Measurements from ENCODE around the gene ARNT2.

ARNT2 gene

DNA sequence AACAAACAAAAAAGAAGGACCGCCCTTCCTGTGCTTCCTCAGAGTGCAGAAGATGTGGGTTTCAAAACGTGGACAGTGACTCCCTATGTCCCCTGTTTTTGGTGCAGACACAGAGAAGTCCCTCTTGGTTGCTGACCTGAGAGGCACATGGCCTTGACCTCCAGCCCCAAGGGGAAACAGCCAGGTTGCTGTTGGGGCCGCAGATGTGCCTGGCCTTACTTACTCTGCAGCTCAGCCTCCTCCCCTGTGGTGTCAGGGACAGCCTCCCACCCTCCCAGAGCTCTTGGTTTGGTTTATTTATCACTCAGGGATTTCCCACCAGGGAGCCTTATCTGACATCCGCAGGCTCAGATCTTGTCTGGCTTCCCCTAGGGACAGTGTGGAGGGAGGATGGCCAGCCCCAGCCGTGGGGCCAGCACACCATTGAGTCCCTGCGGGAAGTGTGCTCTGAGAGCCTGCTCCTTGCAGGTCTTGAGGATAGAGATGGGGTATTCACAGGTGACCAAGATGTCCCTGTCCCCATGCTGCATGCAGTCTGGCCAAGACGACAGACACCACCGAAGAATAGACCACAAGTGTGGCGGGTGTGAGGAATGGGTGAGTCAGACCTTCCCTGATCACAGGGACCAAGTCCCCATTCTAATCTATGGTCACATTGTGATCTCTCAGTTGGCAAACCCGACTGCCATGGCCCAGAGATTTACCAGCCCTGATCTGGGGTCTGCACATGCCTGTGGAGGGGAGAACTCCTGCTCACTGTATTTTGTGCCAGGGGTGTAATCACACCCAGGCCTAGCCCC lies 156.6 kb downstream of the ARNT2 start:
- no peak for DNase-seq

DNA sequence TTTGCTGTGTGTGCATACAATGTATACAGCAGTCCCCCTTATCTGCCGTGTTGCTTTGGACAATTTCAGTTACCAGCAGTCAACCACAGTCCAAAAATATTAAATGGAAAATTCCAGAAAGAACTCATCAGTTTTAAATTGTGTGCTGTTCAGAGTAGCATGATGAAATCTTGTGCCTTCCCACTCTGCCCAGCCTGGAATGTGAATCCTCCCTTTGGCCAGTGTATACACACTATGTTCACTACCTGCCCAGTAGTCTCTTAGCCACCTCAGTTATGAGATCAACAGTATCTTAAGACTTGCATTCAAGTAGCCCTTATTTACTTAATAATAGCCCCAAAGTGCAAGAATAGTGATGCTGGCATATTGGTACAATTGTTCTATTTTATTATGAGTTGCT lies 157.3 kb downstream of the ARNT2 start:
- no peak for DNase-seq

DNA sequence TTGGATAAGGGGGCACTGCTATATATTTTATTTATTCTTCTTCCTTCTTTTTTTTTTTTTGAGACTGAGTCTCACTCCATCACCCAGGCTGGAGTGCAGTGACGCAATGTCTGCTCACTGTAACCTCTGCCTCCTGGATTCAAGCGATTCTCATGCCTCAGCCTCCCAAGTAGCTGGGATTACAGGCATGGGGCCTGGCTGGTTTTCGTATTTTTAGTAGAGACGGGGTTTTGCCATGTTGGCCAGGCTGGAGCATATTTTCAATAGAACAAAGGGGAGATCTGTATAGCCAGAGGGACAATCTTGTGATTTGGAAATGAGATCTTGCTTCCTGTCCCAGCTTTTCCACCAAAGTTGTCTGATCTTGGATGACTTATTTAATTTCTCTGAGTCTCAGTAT lies 157.9 kb downstream of the ARNT2 start:
- DNase-seq: no peak

DNA sequence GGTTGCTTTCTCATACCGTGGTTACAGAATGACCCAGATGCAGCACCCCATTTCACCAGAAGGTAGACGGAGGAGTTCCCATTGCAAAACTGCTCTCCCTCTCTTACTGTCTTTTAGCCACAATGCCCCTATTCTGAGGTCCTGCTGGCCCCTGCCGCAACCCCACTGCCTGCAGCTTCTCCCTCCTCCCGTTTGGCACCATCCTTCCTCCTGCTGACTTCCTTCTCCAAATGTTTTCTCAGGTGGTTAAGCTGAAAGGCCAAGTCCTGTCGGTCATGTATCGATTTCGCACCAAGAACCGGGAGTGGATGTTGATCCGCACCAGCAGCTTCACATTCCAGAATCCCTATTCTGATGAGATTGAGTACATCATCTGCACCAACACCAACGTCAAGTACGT lies 158.7 kb downstream of the ARNT2 start:
- no peak for DNase-seq

DNA sequence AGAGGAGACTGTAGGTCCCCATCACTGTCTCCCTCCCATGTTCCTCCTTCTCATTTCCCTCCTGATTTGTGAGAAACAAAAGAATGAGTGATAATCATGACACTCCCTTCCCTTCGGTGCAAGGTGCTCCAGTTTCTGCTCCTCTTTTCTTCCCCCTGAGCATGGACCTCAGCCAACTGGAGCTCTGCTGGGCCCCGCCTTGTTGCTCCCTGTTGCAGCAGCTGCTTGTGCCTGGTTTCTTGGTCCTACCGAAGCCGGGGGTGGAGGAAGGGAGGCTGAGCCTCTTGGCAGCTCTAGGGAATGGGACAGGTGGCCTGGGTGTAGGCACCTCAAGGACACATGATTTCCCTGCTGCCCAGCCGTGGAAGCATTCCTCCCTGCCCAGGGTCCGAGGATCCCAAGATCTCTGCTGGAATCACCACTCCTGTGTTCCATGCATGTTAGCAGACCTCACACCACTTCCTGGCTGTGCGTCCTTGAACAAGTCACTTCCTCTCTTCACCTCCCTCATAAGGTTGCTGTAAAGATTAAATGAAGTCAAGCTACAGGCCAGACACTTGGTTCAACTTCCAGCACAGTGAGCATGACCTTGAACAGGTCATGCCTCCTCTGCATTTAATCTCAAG lies 159.3 kb downstream of the ARNT2 start:
- DNase-seq: no peak

DNA sequence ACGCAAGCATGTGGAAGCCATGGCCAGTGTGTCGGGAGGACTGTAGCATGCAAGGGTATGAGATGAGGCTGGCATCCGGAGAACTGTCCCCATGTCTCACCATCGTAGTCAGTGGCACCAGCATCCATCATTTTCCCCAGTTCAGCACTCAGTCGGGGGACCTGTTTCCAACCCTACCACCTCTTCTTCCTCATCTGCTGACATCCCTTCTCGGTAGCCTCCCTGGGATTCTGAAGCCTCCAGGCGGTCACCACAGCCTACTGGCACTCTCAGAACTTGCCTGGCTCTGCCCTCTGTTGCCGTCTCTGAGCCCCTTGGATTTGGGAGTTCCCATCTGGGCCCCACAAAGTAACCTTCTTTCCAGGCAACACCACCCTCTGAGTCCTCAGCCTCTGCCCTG lies 159.9 kb downstream of the ARNT2 start:
- no peak for DNase-seq

DNA sequence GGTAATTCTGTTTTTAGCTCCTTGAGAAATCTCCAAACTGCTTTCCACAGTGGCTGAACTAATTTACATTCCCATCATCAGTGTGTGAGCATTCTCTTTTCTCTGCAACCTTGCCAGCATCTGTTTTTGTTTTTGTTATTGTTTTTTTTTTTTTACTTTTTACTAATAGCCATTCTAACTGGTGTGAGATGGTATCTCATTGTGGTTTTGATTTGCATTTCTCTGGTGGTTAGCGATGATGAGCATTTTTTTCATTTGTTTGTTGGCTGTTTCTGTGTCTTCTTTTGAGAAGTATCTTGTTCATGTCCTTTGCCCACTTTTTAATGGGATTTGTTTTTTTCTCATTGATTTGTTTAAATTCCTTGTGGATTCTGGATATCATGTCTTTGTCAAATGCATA lies 161.2 kb downstream of the ARNT2 start:
- DNase-seq: no peak

DNA sequence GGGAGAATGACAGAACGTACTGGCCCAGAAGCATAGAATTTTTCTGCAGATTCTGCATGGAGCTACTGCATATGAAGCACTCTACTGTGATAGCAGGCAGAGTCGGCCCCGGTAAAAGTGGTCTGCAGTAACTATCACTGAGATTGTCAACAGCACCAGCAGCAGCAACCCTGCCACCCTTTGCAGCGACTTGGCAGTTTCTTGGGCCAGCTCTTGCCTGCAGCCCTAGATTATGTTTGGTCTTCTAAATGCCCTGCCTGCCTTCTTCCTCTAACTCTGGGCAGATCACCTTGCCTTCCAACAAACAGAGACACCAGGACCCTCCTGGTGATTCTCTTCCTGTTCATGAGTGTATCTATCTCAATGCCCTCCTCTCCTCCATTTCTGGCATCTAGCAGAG lies 161.8 kb downstream of the ARNT2 start:
- DNase-seq: no peak

DNA sequence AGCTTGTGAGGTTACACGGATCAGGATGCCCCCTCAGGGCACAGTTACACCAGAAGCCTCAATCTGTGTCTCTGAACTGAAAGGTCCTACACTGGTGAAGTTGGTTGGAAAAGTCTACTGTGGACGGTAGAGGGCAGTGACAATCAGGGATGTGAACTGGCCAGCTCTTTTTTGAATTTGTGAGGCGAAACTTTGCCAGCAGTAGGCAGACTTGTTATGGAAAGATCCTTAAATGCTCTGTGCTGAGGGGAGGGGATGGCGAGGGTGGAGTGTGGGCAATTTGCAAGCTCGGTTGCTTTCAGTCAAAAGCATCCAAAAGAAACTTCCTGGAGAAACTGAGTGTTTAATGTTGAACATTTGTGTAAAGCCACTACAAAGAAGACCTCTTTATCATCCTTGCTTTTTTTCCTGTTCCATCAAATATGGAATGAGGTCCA lies 163.6 kb downstream of the ARNT2 start:
- no peak for DNase-seq

DNA sequence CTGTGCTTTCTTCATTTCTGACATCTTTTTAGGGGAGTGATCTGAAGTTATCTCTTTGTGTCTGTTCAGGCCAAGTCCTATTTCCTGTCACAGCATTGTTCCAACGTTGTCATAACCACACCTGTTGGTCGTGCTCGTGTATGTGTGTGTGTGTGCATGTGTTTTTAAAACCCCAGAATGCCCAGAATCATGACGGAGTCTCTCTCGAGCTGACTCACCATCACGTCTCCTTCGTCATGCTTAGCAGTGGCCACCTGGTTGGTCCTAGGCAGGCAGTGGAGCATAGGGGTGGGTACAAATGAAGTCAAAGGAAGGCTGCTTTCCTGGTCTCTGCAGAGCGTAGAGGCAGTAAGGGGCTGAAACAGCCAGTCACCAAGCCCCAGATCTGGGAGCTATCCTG lies 164.1 kb downstream of the ARNT2 start:
- DNase-seq: no peak

DNA sequence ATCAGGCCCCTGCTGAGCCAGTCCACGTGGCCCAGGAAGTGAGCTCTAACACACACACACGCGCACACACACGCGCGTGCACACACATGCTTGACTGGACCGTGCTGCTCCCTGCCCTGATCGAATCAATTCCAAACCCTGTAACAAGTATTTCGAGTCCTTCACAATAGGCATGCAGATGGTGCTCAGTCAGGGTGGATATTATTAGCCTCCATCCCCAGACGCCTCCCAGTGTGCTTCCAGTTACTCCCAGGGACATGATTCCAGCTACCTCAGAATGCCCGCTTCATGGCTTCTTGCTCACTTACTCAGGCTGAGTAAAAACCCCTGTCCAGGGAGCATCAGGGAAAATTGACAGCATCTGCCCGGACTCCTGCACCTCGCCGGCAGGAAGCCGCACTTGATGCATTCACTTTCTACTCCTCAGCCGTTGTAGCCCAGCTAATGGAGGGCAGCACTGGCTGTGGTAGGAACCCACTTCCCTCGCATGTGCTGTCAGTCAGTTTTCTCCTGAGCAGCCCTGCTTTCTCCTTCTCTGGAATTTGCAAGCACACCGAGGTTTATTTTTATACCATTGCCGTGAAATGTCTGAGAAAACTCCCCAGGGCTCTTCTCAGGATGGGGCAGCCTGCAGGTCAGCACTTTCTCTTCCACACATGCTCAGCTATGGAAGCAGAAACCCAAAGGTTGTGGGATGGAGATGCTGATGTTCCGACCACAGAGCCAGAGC lies 164.9 kb downstream of the ARNT2 start:
- no peak for DNase-seq

DNA sequence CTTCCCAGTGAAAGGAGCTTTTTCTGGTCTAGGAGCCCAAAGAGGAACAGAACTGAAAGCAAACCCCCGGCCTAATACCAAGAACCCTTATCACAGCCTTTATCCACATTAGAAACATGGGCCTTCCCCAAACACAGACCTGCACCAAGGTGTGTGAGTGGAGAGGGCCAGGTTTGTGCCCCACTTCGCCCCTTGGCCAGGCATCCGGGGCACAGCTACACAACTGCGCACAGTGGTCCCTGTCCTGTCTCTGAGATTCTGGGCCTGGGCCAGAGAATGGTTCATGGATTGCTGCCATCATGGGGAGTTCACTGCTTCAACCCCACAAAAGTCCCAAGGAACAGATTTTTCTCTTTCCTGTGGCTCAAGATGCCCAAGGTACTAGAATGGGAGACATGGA lies 165.5 kb downstream of the ARNT2 start:
- DNase-seq: no peak

DNA sequence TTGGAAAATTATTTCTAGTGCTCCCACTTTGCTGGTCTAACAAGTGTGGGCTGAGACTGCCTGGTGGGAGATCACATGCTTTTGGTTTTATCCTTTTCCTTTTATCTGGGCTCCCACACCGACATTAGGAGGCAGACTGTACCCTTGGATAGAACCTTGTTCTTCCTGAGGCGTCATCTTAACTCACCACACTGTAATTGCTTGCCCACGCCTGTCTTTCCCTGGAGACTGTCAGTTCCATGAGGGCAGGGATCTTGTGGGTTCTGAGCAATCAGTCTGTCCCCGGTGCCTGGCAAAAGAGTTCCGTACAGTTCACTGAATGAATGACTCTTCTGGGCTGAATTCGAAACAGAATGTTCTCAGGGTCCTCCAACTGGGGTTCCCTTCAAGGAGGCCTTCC lies 166.4 kb downstream of the ARNT2 start:
- no peak for DNase-seq

DNA sequence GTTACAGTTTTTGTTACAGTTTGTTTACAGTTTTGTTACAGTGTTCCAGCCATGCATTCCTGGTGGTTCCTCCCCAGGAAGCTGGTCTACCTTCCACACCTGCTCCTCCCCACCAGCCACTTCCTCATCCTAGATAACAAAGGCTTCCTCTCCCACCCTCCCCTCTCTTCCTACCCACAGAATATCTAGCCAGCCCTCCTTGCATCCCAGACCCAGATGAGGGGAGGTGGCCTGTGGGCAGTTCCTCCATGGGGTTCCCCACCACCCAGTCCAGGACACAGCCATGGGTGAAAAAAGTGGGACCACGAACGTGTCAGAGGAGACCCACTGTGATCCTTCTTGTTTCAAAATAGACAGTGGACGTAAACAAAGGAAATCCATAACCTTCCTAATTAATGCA lies 168.2 kb downstream of the ARNT2 start:
- no peak for DNase-seq

DNA sequence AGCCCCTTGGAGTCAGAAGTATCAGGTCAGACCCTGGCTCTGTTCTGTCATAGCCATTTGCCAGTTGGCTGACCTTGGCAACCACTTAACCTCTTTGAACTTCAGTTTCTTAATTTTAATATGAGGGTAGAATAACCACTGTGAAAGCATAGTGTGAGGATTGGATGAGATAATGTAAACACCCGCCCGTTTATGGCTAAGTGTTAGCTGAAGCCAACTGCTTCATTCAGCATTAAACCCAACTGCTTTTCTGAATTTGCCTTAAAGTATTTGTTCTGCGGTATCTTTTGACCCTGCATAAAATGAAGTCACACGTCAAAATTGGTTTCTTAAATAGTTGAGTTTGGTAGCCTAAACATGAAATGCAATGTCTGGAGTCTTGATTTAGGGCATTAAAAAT lies 169.4 kb downstream of the ARNT2 start:
- DNase-seq: no peak

DNA sequence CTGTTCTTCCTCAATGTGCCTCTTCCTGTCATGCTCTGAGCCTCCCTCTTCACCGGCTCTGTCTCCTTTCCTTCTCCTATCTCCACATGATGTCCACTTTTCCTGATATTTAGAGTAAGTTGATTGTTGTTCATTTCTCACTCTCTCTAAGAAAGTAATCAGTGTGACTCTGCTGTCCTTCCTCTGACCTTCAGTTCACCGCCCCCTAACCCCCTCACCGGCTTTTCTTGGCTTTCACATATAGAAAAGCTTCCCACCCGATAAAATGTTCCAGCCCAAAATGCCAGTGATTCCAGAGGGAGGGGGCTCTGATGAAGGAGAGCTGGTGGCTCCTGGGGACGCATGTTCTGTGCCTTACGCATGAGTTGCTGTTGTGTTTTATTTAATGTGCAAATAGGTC lies 170.4 kb downstream of the ARNT2 start:
- no peak for DNase-seq

DNA sequence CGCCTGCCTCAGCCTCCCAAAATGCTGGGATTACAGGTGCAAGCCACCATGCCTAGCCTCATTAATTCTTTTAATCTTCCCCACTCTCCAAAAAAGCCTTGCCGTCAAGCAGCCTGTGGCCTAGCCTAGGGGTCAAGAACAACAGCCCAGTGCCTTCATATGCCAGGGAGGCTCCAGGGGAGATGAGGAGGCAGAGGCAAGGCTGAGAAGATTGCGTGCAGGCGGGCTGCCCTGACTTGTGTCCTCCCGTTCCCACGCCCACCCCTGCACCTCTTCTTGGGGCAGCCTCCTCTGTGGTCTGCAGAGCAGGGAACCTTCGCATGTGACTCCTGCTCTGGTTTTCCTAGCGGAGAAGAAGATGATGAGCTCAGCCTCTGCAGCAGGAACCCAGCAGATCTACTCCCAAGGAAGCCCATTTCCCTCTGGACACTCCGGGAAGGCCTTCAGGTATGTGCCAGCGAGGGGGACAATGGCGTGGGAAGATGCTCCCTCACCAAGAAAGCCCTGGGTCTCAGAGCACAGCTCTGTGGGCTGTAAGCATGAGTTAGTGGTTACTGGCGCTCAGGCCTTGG lies 172.4 kb downstream of the ARNT2 start:
- no peak for DNase-seq

DNA sequence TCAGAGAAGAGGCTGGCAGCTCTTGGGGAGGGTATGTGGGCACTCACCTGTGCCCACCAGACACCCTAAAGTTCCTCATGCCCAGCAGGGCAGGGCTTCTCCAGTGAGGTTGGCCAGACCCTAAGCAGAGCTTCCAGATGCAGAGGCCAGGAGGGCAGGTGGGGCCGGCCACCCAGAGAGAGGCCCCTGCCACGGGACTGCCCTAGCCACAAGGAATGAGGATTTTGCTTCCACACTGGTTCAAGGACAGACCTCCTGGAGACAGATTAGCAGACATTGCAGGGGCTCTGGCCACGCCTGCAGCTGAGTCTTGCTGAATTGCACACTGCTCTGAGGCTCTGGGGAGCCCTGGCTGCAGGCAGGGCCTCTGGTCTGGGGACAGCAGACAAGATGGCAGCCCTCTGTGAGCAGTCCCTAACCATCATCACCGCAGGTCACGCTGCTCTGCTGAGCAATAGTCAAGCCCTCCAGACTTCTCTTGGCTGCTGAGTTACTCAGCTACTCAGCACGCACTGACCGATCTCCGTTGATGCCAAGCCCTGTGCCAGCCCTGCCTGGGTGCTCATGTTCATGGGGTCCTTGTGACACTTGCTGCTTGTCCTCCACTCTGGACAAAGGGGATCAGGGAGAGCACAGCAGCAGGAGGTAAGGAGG lies 173.5 kb downstream of the ARNT2 start:
- no peak for DNase-seq

DNA sequence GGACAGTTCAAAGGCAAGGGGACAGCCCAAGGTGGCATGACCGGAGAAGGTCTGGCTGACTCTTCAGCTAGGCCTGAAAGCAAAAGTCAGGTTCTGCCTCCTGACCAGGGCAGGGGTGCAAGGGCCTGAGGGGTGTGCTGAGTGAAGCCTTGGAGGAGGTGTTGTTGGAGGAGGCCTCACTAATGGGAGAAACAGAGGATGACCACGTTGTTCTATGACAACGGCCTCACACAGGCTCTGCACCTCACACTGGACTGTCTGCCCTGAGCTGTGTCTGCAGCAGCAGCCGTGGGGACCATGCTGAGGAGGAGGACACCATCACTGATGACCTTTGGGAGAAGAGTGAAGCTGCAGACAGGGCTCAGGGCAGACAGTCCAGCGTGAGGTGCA lies 174.0 kb downstream of the ARNT2 start:
- DNase-seq: no peak

DNA sequence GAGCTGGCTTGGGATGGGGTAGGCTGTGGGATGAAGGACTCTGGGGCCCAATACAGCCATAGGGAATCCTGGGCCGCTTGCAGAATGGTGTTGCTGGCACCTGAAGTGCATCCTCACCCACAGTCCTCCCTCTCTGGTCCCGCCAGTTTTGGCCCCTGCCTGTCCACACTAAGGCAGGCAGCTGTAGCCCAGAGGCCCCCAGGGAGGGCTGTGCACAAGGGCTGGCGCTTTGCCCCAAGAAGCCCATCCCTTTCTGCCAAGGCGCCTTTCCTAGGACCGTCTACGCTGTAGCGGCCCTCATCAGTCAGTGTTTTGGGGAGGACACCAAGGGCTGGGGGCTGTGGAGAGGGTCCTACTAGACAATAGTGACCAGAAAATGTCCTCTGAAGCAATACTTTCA lies 174.7 kb downstream of the ARNT2 start:
- no peak for DNase-seq

DNA sequence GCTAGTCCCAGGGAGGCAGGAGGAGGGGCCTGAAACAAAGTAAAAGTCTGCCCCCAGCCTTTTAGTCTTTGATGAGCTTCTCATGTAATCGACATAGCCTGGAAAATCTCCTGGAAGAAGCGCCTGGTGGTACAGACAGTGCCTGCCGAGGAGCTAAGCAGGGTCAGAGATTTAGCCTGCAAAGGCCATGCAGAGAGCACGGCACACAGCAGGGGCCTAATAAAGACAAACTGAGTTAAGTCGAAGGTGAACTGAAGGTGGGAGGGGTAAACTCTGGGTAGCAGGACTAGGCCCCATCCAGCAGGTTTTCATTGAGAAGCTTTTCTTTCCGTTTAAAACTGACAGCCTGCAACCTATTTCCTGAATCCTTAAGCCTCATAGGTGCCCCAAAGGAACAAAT lies 175.4 kb downstream of the ARNT2 start:
- DNase-seq: no peak

DNA sequence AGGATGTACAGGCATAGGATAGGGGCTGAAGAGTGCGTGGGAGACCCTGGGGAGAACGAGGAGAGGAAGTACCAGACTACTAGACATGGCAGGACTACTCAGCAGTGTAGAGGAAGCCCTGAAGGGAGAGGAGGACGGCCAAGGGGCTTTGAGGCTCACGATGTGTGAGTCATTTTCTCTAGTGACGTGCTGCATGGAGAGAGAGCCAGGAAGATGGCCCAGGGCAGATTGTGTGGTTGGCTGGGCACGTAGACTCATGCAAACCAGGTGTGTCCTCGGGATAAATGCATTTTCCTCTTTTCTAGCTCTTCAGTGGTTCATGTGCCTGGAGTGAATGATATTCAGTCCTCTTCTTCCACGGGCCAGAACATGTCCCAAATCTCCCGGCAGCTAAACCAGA lies 175.9 kb downstream of the ARNT2 start:
- DNase-seq: no peak

DNA sequence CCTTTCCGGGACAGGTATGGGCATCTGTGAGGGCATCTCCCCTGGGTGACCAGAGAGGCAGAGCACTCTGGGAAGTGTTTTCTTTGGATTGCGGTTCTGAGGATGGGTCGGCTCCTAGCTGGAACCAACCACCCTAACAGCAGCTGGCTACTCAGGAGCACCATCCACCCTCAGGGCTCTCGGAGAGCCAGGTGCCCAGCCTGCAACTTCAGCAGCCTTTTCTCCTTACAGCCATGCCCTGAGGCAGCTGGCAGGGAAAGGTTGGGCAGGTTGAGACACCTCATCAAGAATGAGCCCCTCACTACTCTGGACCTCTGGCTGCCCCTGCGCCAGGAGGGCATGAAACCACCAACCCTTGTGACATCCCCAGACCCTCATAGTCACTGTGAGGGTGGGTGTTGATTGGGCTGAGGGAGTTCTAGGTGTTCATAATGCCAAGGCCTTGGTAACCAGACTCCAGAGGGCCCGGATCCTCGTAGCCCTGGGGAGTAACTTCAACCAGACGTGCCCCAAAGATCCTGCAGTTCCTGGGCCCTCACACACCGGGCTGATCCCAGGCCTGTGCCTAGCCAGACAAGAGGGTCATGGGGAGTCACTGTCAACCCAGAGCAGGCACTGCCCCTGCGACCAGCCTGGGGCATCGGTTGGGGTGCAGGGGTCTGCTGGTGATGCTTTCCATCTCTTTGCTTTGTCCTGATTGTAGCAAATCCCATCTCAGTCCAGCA lies 176.5 kb downstream of the ARNT2 start:
- DNase-seq: no peak

All from KG1 (cell line).